ENCODE data around the gene DCC.

- no peak for TF ChIP-seq CTCF (conservative IDR thresholded peaks at IDR 0.05)
- no peak for TF ChIP-seq EZH2 (IDR thresholded peaks at IDR 0.05; ENCODE audit: low read depth)
Measured at GRCh38 chr18:52349498-52349897, 9.5 kb downstream of the DCC start.

All from PC-9 (cell line).